SH-SY5Y (cell line): ENCODE results near the gene RERE.

Experiments
- GATA2 ChIP-seq: IDR thresholded peaks from 2 replicates; pipeline ENCODE4 v1.6.1; 2011; ENCODE audit warnings: mild to moderate bottlenecking, low read depth, low read length
- GATA3 ChIP-seq: IDR thresholded peaks from 2 replicates; pipeline ENCODE4 v1.6.1; 2011; ENCODE audit warnings: low read depth, mild to moderate bottlenecking, low read length, moderate library complexity

RERE gene

GRCh38 chr1:8572106-8572505 is 245.3 kb downstream of the RERE start:
- TF ChIP-seq GATA3 = no peak
- no peak for TF ChIP-seq GATA2

DNA sequence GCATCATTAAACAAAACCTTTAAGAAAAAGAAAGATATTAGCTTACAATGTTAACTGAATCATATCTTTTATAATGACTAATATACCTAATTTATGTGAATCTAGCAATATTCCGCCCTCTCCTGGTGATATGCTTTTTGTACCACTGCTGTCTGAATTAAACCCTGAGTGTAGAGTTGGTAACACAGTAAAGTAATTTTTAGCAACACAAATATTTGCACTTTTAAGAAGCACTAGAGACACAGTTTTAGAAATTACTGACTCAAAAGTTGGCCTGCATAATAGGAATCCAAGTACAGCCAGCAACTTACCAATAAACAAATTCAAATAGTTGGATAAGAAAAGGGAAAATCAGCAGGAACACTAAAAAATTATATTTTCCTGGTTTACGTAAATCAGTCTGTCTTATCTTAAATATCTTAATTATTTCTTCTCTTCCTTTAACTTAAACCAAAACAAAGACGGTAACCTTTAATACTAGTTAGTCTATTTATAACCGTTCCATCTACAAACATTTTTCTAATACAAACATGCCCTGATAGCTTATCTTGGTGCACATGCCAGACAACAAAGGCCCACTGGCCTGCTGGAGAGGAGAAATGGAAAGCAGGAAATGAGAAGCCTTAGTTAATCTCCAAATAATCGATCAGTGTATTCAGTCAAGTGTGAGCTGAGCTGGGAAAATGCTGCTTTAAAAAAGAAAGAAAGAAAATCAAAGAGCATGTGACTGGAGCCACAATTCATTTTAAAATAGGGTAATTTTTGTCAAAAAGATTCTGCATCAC is 246.0 kb downstream of the RERE start:
- peak; percentile 50 for TF ChIP-seq GATA2
- no peak for TF ChIP-seq GATA3

DNA sequence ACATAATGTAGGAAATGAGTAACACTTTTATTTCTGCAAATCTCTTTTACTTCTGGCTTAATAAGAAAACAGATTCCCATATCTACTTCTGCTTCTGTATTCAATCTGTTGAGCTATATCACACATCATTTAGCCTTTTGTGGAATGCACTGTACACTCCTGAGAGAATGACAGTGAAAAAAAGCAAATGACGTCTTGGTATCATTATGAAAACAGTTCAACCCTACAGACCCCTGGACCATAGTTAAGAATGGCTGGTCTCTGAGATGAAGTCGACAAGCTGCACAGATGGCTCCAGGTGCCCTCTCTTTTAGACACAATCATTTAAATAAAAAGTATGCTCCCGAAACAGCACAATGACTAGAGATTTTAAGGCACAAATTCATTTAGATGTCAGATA is 247.0 kb downstream of the RERE start:
- TF ChIP-seq GATA2 (no peak), GATA3 (no peak)

DNA sequence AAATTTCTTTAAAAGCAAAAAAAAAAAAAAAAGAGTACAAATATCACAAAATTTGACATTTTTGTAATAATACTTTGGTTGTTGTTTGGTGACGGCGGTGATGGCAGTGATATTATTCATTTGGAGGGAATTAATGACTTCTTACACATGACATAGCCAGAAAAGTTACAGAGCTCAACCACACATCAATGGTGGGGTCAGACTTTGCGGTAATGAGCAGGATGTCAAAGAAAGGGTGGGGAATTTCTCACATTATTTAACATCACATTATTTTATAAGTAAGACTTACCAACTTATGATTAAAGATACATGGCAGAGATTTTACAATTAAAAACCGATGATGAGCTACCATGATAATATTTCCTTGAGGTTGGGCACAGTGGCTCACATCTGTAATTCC is 248.2 kb downstream of the RERE start:
- TF ChIP-seq GATA2 = no peak
- TF ChIP-seq GATA3 = no peak

- TF ChIP-seq GATA2 (no peak), GATA3 (no peak)
Observed at GRCh38 chr1:8568837-8569236, 248.6 kb downstream of the RERE start.

GRCh38 chr1:8567146-8567545 is 250.3 kb downstream of the RERE start:
- TF ChIP-seq GATA2 (peak; percentile 61; the same call in 1 of the 2 replicates), GATA3 (peak; percentile 37; the same call in 1 of the 2 replicates)

GRCh38 chr1:8565802-8566201 is 251.6 kb downstream of the RERE start:
- TF ChIP-seq GATA3 = no peak
- no peak for TF ChIP-seq GATA2

- TF ChIP-seq GATA2 (no peak), GATA3 (no peak)
Observed at GRCh38 chr1:8563944-8564537, 253.4 kb downstream of the RERE start.

GRCh38 chr1:8562881-8563865 is 254.3 kb downstream of the RERE start:
- TF ChIP-seq GATA2 = no peak
- no peak for TF ChIP-seq GATA3

GRCh38 chr1:8562222-8562621 is 255.2 kb downstream of the RERE start:
- no peak for TF ChIP-seq GATA2
- TF ChIP-seq GATA3 = no peak

GRCh38 chr1:8560611-8561544 is 256.6 kb downstream of the RERE start:
- TF ChIP-seq GATA2 (no peak), GATA3 (no peak; the same call in 1 of the 2 replicates)

GRCh38 chr1:8560035-8560434 is 257.4 kb downstream of the RERE start:
- TF ChIP-seq GATA2 = no peak
- TF ChIP-seq GATA3 = no peak

- TF ChIP-seq GATA2 (no peak), GATA3 (no peak)
Observed at GRCh38 chr1:8555582-8555981, 261.9 kb downstream of the RERE start.
